Measurements from ENCODE around the gene NOPCHAP1.

DNA sequence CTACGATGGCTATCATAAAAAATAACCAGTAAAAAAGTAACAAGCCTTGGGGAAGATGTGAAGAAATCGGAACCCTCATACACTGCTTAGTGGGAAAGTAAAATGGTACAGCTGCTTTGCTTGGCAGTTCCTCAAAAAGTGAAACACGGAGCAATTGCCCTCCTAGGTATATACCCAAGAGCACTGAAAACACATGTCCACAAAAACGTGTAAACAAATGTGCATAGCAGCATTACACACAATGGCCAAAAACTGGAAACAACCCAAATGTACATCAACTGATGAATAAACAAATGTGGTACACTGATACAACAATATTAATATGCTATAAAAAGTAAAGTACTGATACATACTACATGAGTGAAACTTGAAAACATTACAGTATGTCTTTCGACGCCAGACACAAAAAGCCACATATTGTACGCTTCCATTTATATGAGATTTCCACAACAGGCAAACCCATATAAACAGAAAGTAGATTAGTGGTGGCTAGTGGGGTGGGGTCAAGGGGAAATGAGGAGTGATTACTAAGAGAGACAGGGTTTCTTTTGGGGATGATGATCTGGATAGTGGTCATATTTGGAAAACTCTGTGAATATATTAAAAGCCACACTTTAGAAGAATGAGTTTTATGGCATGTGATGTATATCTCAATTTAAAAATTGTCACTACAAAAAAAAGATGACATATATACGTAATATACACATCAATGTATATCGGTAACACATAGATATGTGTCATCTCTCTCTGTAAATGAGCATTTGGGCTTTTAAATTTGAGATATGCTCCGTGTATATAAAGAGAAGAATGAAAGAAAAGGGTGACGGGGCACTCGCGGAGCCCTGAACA lies 29.0 kb upstream of the NOPCHAP1 start:
- TF ChIP-seq, protein P1, sequence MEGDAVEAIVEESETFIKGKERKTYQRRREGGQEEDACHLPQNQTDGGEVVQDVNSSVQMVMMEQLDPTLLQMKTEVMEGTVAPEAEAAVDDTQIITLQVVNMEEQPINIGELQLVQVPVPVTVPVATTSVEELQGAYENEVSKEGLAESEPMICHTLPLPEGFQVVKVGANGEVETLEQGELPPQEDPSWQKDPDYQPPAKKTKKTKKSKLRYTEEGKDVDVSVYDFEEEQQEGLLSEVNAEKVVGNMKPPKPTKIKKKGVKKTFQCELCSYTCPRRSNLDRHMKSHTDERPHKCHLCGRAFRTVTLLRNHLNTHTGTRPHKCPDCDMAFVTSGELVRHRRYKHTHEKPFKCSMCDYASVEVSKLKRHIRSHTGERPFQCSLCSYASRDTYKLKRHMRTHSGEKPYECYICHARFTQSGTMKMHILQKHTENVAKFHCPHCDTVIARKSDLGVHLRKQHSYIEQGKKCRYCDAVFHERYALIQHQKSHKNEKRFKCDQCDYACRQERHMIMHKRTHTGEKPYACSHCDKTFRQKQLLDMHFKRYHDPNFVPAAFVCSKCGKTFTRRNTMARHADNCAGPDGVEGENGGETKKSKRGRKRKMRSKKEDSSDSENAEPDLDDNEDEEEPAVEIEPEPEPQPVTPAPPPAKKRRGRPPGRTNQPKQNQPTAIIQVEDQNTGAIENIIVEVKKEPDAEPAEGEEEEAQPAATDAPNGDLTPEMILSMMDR (optimal IDR thresholded peaks at IDR 0.05 in 1 of 3, IDR thresholded peaks at IDR 0.05 in 1 of 3, conservative IDR thresholded peaks at IDR 0.05 in 1 of 3; ENCODE audit: extremely low read depth in 1 of 3, insufficient read depth in 2 of 3, low read length in 3 of 3), result no peak
- TF ChIP-seq EZH2 (IDR thresholded peaks at IDR 0.05; ENCODE audit: low read length), result no peak

All from keratinocyte (primary cell).